HUES64 (cell line): ENCODE results near the gene ZBTB44.

ENCODE experiments used
- H3K27ac ChIP-seq: 2 replicates; pipeline ENCODE4 v1.7.0; 2013; ENCODE audit warnings: low read depth, low read length, inconsistent platforms
- H3K27me3 ChIP-seq: 2 replicates; pipeline ENCODE4 v1.6.1; 2013; ENCODE audit warnings: mild to moderate bottlenecking, low read length; ENCODE audit not compliant: insufficient read depth
- H3K36me3 ChIP-seq: 2 replicates; pipeline ENCODE4 v1.6.1; 2013; ENCODE audit warnings: mild to moderate bottlenecking, low read length; ENCODE audit not compliant: insufficient read depth
- H3K4me1 ChIP-seq: 2 replicates; pipeline ENCODE4 v1.6.1; 2013; ENCODE audit warnings: mild to moderate bottlenecking, low read length, moderate library complexity; ENCODE audit not compliant: insufficient read depth
- H3K4me3 ChIP-seq: 2 replicates; pipeline ENCODE4 v1.5.1; 2013; ENCODE audit warnings: mild to moderate bottlenecking, low read length, moderate library complexity
- H3K9ac ChIP-seq: 2 replicates; pipeline ENCODE4 v1.6.1; 2013; ENCODE audit warnings: mild to moderate bottlenecking, low read depth, low read length
- H3K9me3 ChIP-seq: 2 replicates; pipeline ENCODE4 v1.6.1; 2013; ENCODE audit warnings: low read depth, low read length; ENCODE audit not compliant: insufficient read depth
- WGBS: fragments of 150-250, 120-280 bp; methylation state at CpG from one replicate; pipeline ENCODE4 v1.1.7; 2013; ENCODE audit warnings: missing lambda C conversion rate; 5-methylcytosine and 5-hydroxymethylcytosine counted together

Gene ZBTB44

DNA sequence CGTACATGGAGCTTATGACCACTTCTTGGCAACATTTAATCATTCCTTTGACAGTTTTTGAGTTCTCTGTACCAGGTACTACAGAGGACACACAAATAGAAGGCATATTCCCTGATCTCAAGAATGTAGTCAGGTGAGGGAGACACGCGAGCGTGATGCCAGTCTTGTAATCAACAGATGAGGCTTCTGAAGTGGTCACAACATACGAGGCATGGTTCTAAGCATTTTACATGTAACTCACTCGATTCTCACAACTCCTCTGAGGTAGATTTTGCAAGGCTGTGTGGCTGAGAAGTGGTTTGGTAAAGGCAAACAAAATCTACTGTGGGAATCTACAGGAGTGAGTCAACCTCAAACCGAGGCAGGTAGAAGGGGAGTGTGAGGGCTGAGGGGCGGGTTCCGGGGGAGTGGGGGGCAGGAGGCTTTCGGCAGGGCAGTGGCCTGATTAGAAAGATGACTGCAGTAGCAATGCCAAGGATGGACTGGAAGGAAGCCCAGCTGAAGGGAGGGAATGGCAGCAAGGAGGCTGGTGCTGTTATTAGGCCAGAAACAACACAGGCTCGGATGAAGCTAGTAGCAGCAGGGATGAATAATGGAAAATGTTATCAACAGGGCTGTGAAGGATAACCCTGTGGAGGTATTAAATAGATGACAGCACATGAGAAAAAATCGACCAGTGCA lies 91.3 kb downstream of the ZBTB44 start:
- no peak overlapping the region for H3K9ac ChIP-seq
- H3K4me1 ChIP-seq, result no peaks in the 10 kb centered on the region
- H3K36me3 ChIP-seq, result no peaks in the 10 kb centered on the region
- WGBS, result 90% methylated on average over 12 of the region's 12 CpGs
- H3K27me3 ChIP-seq, result no peaks in the 10 kb centered on the region
- no peak overlapping the region for H3K4me3 ChIP-seq
- H3K9me3 ChIP-seq, result no peaks in the 10 kb centered on the region
- no peak overlapping the region for H3K27ac ChIP-seq

DNA sequence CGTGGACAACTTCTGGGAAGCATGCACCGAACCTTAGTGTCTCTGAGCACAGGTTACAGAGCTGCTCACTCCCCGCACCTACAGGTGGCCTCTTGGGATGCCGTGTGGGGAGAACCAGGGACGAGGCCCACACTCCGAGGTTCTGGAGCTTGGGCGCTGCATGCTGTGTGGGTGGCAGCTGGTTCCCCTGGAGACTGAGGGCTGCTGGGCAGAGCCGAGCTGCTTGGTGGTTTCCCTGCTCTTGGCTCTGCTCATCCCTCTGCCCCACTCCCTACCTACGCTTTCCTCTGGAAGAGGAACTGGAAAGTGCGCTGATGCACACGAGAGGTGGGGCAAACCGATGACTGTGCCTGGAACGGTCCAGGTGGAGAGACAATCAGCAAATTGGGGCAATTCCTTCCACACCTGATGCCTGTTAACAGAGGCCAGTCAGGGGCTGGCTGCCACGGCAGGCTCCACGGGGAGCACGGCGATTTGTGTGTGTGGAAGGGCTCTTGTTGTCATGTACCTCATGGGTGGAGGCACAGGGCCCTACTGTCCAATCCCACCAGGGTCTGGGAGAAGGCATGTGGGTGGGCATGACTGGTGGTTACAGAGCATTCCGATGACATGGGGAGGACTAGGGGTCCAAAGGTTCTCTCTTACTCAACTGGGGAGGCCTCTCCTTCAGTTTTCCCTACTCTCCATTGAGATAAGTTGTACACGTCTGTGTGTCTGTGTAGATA lies 94.2 kb downstream of the ZBTB44 start:
- WGBS, result 93% methylated on average over 18 of the region's 19 CpGs
- no peaks in the 10 kb centered on the region for H3K9me3 ChIP-seq
- H3K4me1 ChIP-seq, result peaks cover 8% of the 10 kb centered on the region
- H3K27me3 ChIP-seq, result no peaks in the 10 kb centered on the region
- H3K4me3 ChIP-seq, result no peak overlapping the region
- H3K27ac ChIP-seq, result no peak overlapping the region
- H3K9ac ChIP-seq, result no peak overlapping the region
- H3K36me3 ChIP-seq, result no peaks in the 10 kb centered on the region

DNA sequence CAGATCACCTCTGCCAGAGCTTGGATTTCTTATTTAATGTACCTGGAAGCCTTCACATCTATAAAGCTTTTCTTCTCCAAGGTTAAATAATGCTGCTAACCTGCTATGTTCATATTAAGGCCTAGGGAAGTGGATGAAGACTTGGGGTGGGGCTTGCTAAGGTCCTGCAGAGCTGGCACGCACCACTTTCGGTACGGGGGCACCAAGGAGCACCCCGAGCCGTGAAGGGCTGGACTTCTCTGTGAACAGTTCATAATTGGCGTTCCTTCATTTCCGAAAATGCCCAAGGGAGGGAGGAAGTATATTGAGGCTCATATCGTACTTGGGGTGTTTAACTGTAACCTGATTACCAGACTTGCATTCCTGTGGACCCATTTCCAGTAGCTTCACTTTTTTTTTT lies 95.6 kb downstream of the ZBTB44 start:
- H3K9me3 ChIP-seq, result no peaks in the 10 kb centered on the region
- H3K4me1 ChIP-seq, result peaks cover 8% of the 10 kb centered on the region
- H3K27ac ChIP-seq, result no peak overlapping the region
- H3K4me3 ChIP-seq, result no peak overlapping the region
- 96% methylated on average over 8 of the region's 8 CpGs for WGBS
- H3K36me3 ChIP-seq, result no peaks in the 10 kb centered on the region
- H3K27me3 ChIP-seq, result no peaks in the 10 kb centered on the region
- H3K9ac ChIP-seq, result no peak overlapping the region

DNA sequence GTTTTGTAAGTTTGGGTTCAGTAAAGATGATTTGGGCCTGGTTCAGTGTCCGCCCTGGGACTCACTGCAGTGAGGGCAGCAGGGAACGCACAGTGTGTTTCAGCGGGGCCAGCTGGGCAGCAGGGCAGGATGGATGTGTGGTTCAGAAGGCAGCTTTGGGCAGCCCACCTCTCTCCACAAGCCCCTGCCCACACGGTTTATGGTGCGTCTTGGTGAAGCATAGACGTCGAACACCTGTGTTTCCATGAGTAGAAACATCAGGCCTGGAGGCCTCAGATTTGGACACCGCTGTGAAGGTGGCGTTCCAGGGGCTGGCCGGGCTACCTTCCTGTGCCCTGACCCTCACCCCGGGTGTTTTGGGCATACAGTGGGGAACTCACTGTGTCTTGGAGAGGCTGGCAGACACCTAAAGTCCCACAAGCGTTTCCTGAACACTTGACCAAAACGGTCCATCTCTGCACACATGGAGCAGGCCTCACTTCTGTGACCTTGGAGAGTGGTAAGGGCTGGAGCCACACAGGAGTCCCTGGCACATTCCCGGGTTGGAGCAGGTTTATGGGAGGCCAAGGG lies 96.1 kb downstream of the ZBTB44 start:
- no peak overlapping the region for H3K9ac ChIP-seq
- peaks cover 8% of the 10 kb centered on the region for H3K4me1 ChIP-seq
- H3K27ac ChIP-seq, result no peak overlapping the region
- H3K27me3 ChIP-seq, result no peaks in the 10 kb centered on the region
- 94% methylated on average over 14 of the region's 14 CpGs for WGBS
- H3K4me3 ChIP-seq, result no peak overlapping the region
- H3K36me3 ChIP-seq, result no peaks in the 10 kb centered on the region
- H3K9me3 ChIP-seq, result no peaks in the 10 kb centered on the region

DNA sequence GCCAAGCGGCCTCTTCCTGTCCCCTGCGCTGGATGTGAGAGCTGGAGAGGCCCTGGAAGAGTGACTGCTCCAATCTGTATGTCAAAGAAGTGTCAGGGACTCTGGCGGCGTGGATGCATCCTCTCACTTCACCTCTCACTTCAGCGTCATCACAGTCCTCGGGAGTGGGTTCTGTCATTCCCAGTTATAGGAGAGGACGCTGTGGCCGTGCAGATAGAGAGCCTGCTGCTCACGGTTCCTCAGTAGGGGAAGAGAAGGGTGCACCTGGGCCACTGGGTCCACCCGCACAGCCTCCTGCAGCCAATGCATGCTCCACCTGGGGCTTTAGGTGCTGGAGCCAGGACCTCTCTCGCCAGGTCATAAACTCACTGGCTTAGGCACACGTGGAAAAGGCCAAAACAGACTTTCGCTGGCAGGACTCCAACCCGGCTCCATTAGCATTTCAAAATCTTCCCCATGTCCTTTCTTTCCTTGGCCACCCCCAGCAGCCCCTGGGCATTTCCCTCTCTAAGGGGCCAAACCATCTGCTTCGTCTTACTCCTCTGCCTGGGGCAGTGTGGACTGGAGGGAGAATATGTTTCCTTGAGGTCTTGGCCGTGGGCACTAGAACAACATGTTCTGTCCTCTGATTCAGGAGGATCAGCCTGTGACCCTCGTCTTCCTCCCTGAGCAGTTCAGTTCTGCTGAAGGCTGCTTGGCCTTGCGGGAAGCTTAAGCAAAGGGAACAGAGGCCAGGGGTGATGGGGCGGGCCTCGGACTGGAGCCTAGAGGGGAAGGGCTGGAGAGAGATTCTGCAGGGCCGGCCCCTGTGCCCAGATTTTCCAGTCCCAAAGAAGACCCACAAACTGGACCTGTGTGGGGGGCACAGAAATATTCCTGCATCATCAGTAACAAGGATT lies 97.3 kb downstream of the ZBTB44 start:
- Histone ChIP-seq H3K4me3 (no peak overlapping the region), H3K4me1 (peaks cover 8% of the 10 kb centered on the region), H3K27ac (no peak overlapping the region), H3K27me3 (peaks cover 3% of the 10 kb centered on the region; the same call in 1 of the 2 replicates), H3K9ac (no peak overlapping the region), H3K9me3 (no peaks in the 10 kb centered on the region), H3K36me3 (no peaks in the 10 kb centered on the region)
- WGBS, result 69% methylated on average over 21 of the region's 21 CpGs

DNA sequence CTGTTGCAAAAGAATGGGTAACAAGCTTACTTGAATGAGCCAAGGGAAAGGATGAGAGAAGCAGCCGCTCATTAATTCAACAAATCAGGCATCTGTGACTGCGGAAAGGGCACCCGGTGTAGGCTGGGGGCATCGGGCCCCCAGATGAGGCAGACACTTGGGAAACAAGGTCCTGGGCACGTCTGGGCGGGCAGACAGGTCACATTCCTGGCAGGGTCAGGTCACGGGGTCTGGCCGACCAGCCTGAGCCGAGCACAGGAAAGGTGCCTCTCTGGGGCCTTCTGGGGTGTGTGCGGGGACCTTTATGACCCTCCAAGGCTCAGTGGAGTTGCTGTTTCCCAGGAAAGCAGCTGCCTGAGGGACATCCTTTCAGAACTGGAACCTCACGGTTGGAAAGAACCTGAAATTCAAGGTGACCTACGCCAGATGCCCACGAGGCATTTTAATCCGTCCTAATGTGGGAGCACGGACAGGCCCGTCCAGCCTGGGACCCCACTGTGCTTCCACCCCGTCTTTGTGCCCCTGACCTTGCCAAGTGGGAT lies 98.1 kb downstream of the ZBTB44 start:
- H3K9ac ChIP-seq, result no peak overlapping the region
- no peaks in the 10 kb centered on the region for H3K36me3 ChIP-seq
- H3K4me3 ChIP-seq, result no peak overlapping the region
- H3K27me3 ChIP-seq, result peaks cover 3% of the 10 kb centered on the region; the same call in 1 of the 2 replicates
- H3K4me1 ChIP-seq, result peaks cover 8% of the 10 kb centered on the region
- H3K9me3 ChIP-seq, result no peaks in the 10 kb centered on the region
- WGBS, result 90% methylated on average over 17 of the region's 17 CpGs
- H3K27ac ChIP-seq, result no peak overlapping the region

DNA sequence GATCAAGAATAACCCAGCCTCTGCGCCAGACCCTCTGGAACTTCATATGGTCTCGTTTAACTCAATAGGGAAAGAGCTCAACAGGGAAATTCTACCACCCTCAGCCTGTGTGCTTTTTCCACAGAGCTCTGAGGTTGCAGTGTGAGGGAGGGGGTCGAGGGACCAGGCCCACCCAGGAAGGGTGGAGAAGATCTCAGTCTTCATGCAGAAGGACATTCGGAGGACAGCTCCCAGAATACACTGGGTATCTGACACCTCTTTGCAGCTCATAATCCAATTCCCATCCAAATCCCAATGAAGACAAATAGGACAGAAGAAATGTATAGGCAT lies 98.5 kb downstream of the ZBTB44 start:
- H3K27ac ChIP-seq, result no peak overlapping the region
- peaks cover 8% of the 10 kb centered on the region for H3K4me1 ChIP-seq
- no peaks in the 10 kb centered on the region for H3K36me3 ChIP-seq
- 92% methylated on average over 3 of the region's 4 CpGs for WGBS
- peaks cover 3% of the 10 kb centered on the region; the same call in 1 of the 2 replicates for H3K27me3 ChIP-seq
- H3K9ac ChIP-seq, result no peak overlapping the region
- no peak overlapping the region for H3K4me3 ChIP-seq
- H3K9me3 ChIP-seq, result no peaks in the 10 kb centered on the region

DNA sequence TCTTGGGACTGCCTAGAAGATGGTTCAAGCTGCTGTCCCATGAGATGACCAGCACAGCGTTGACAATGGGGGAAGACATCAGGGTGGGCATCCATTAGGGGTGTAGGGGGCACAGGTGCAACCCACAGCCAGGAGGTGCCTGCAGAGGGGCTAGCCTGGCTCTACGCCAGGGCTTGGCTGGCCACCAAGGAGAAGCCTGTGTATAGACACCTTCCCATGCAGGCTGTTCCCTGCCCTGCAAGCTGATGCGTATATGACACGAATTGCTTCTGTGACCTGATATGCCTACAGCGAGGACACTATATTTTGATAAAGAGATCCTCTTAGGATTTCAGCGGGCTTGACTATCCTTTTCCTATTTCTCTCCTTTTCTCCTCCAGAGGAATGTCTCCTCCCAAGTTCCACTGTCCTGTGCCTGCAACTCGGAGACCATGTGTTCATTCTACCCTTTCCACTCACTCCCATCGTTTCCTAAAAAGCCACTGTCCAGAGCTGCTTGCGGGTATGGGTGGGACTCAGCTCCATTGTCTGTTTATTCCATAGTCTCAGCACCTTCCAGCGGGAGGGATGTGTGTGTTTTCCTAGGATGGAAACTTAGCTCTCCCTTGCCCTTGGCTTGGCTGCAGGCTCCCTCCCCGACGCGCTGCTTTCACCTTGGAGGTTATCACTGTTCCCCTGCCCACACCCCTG lies 99.0 kb downstream of the ZBTB44 start:
- Histone ChIP-seq H3K36me3 (no peaks in the 10 kb centered on the region), H3K27me3 (peaks cover 3% of the 10 kb centered on the region; the same call in 1 of the 2 replicates), H3K4me1 (peaks cover 8% of the 10 kb centered on the region), H3K9me3 (no peaks in the 10 kb centered on the region), H3K9ac (no peak overlapping the region), H3K4me3 (no peak overlapping the region), H3K27ac (no peak overlapping the region)
- WGBS, result 94% methylated on average over 13 of the region's 13 CpGs

DNA sequence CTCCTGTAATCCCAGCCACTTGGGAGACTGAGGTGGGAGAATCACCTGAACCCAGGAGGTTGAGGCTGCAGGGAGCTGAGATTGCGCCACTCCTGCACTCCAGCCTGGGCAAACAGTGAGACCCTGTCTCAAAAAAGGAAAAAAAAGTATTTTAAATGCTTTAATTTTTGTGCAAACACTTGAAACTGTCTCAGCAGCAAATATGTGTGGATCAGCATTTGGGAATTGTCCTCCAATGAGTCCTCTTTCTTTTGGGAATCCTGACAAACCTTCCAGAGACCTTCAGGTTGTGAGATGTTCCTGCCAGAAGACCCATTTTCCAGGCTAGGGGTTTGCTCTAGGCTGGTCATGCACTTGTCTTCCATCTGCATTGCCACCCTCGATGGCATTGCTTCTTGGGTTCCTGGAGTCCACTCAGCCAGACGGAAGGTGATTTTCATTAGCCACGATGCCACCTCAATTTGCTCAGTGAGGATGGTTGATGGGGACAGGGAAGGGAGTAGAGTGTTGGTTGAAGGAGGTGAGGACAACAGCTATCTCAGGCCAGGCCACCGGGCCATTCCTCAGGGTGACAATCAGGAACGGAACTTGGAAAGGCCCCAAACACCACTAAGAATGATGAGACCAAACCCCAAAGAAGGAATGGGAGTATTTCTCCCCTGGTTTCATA lies 99.7 kb downstream of the ZBTB44 start:
- H3K27me3 ChIP-seq, result peaks cover 3% of the 10 kb centered on the region; the same call in 1 of the 2 replicates
- H3K4me1 ChIP-seq, result peaks cover 8% of the 10 kb centered on the region
- no peaks in the 10 kb centered on the region for H3K9me3 ChIP-seq
- no peak overlapping the region for H3K27ac ChIP-seq
- no peak overlapping the region for H3K4me3 ChIP-seq
- no peak overlapping the region for H3K9ac ChIP-seq
- 93% methylated on average over 6 of the region's 6 CpGs for WGBS
- H3K36me3 ChIP-seq, result no peaks in the 10 kb centered on the region

DNA sequence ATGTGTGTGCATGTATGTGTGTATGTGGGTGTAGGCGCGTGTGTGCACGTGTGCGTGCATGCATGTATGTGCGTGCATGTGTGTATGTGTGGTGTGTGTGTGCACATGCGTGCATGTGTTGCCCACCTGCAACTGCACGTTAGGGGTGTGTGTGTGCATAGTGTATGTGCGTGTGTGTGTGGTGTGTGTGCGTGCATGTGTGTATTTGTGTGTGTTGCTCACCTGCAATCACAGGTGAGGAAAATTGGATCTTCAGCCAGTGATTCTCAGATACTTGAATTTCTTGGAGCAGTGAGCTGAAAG lies 100.8 kb downstream of the ZBTB44 start:
- Histone ChIP-seq H3K27me3 (peaks cover 3% of the 10 kb centered on the region; the same call in 1 of the 2 replicates), H3K9me3 (no peaks in the 10 kb centered on the region), H3K4me1 (peaks cover 8% of the 10 kb centered on the region), H3K36me3 (no peaks in the 10 kb centered on the region), H3K27ac (no peak overlapping the region), H3K4me3 (no peak overlapping the region), H3K9ac (no peak overlapping the region)
- 95% methylated on average over 9 of the region's 9 CpGs for WGBS
